Kidney (tissue), 14 donors: ENCODE measurements around the gene LARGE1. TPM values are rescaled to one million over a fixed set of nuclear protein-coding genes. Genes with fewer than 3 reads are reported as not detected.

Experiments used
- DNase-seq, 5 donors: peaks; one replicate each; pipeline ENCODE4 v3.0.0-alpha.2; 2013 to 2020
- FAIRE-seq: peaks from 2 replicates; lab custom pipeline; 2012; peaks lifted over from hg19 to GRCh38; lab: Jason Lieb, UNC
- H3K27ac ChIP-seq, 2 donors: one replicate each; pipeline ENCODE4 v1.7.0; 2013; ENCODE audit warnings: low read depth in 2 of 2, low read length in 2 of 2, inconsistent platforms in 1 of 2
- H3K27me3 ChIP-seq: one replicate; pipeline ENCODE4 v1.7.1; 2013; ENCODE audit warnings: low read length, inconsistent platforms; ENCODE audit not compliant: control insufficient read depth, insufficient read depth
- H3K36me3 ChIP-seq, 3 donors: one replicate each; pipeline versions ENCODE4 v1.7.0 to v1.7.1; 2013; ENCODE audit warnings: low read length in 3 of 3, control low read depth in 1 of 3, inconsistent platforms in 1 of 3; ENCODE audit not compliant: insufficient read depth in 3 of 3, control insufficient read depth in 2 of 3
- H3K4me1 ChIP-seq, 3 donors: one replicate each; pipeline versions ENCODE4 v1.7.0 to v1.7.1; 2013; ENCODE audit warnings: low read length in 3 of 3, inconsistent platforms in 1 of 3, low read depth in 1 of 3; ENCODE audit not compliant: control insufficient read depth in 2 of 3, insufficient read depth in 2 of 3
- H3K4me3 ChIP-seq, 3 donors: one replicate each; pipeline versions ENCODE4 v1.7.0 to v1.8.1; 2013; ENCODE audit warnings: low read length in 3 of 3, control low read depth in 1 of 3, inconsistent platforms in 1 of 3
- H3K9ac ChIP-seq, 3 donors: one replicate each; pipeline versions ENCODE4 v1.7.0 to v1.7.1; 2013; ENCODE audit warnings: low read length in 3 of 3, control low read depth in 1 of 3, inconsistent platforms in 1 of 3
- H3K9me3 ChIP-seq, 3 donors: one replicate each; pipeline versions ENCODE4 v1.7.0 to v1.7.1; 2013; ENCODE audit warnings: low read length in 3 of 3, control low read depth in 1 of 3, inconsistent platforms in 1 of 3; ENCODE audit not compliant: control insufficient read depth in 2 of 3, insufficient read depth in 1 of 3
- CTCF ChIP-seq: IDR thresholded peaks from 3 replicates; pipeline ENCODE4 v1.5.1; 2012; ENCODE audit warnings: mild to moderate bottlenecking, moderate library complexity, borderline replicate concordance; ENCODE audit not compliant: insufficient read depth; ENCODE audit errors: extremely low read depth
- intact Hi-C: fragments of 100-400 bp; cut with DNase I; formaldehyde crosslinking; loops from one replicate; pipeline ENCODE4 v1.11.1; 2022
- polyA plus RNA-seq: library from polyadenylated mRNA; stranded (reverse); fragments of 350-450 nt; fragmentation: Illumina TruSeq; extraction: RNeasy Lipid Tissue Mini Kit (QIAGEN cat#74804); gene quantifications from one replicate; pipeline ENCODE4 v1.2.3, GENCODE V29; 2014; ENCODE audit warnings: low read depth, low replicate concordance; ENCODE audit not compliant: insufficient read depth
- total RNA-seq: library from RNA; stranded (reverse); fragmentation: NEBNext Ultra II Directional; extraction: Animal tissue kit (Norgen Biotek cat#: 25700); gene quantifications from one replicate; pipeline ENCODE4 v1.2.1, GENCODE V29; 2021
- donor health status: control.
- donor health status: control.
- donor health status: control.
- donor health status: control.
- donor health status: control.
- donor health status: DM: yes; HTN: yes; CAD: no.
- donor health status: Normal renal cell carcinoma (clear cell type).

The LARGE1 gene
- total and polyA plus RNA-seq, 2 donors from 2014 or later: 5.0 to 22.9 TPM

DNA sequence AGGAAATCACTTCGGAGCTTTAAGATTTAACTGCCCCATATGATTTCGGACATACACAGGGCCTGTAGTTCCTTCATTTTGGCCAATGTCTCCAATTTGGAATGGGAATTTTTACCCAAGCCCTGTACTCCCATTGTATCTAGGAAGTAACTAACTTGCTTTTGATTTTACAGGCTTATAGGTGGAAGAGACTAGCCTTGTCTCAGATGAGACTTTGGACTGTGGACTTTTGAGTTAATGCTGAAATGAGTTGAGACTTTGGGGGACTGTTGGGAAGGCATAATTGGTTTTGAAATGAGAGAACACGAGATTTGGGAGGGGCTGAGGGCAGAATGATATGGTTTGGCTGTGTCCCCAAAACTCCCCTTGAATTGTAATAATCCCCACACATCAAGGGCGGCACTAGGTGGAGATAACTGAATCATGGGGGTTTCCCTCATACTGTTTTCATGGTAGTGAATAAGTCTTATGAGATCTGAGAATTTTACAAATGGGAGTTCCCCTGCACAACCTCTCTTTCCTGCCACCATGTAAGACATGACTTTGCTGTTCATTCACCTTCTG lies 130.5 kb downstream of the LARGE1 start:
- DNase-seq (no peak), FAIRE-seq (no peak)
- no peaks in the 10 kb centered on the region for H3K36me3 ChIP-seq
- H3K27me3 ChIP-seq: no peaks in the 10 kb centered on the region
- H3K27ac ChIP-seq: no peak overlapping the region
- no peak overlapping the region for H3K9ac ChIP-seq
- peaks cover 0 to 16% (median 0%) of the 10 kb centered on the region in 3 donors for H3K9me3 ChIP-seq
- intact Hi-C loops: no loop called here
- no peak for TF ChIP-seq CTCF
- H3K4me1 ChIP-seq: peaks cover 0 to 4% (median 0%) of the 10 kb centered on the region in 3 donors
- no peak overlapping the region for H3K4me3 ChIP-seq

GRCh38 chr22:33788927-33789326 lies 131.3 kb downstream of the LARGE1 start:
- H3K9me3 ChIP-seq: peaks cover 0 to 16% (median 0%) of the 10 kb centered on the region in 3 donors
- peaks cover 0 to 4% (median 0%) of the 10 kb centered on the region in 3 donors for H3K4me1 ChIP-seq
- TF ChIP-seq CTCF: no peak
- intact Hi-C loops: no loop called here
- no peak overlapping the region for H3K27ac ChIP-seq
- no peaks in the 10 kb centered on the region for H3K27me3 ChIP-seq
- no peak overlapping the region for H3K4me3 ChIP-seq
- no peak for DNase-seq
- no peaks in the 10 kb centered on the region for H3K36me3 ChIP-seq
- FAIRE-seq: no peak
- H3K9ac ChIP-seq: no peak overlapping the region

DNA sequence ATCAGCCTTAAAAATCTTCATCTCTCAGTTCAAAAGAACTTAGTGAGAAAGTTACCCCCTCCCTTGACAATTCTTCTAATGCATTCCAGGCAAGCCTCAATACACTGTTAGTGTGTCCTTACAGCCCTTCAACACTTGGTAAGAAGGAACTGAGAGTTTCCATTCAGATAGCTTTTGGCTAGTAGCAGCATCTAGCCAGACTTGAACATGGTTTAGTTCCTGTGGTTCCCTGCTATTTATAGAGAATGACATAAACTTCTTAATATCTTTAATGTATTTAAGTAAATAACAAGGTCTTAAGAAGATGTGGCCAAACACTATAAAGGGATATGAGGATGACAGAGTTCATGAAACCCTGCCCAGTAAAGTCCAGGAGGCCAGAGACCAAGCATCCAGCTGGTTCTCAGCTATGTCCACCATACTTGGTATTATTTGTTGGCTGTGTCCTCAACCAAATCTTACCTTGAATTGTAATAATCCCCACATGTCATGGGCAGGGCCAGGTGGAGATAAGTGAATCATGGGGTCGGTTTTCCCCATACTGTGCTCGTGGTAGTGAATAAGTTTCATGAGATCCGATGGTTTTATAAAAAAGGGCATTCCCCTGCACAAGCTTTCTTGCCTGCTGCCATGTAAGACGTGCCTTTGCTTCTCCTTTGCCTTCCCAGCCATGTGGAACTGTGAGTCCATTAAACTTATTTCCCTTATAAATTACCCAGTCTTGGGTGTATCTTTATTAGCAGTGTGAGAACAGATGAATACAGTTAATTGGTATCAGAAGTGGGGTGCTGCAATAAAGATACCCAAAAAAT lies 132.4 kb downstream of the LARGE1 start:
- Histone ChIP-seq H3K27me3 (no peaks in the 10 kb centered on the region), H3K9me3 (peaks cover 0 to 16% (median 0%) of the 10 kb centered on the region in 3 donors), H3K4me1 (peaks cover 0 to 2% (median 0%) of the 10 kb centered on the region in 3 donors), H3K27ac (no peak overlapping the region), H3K36me3 (no peaks in the 10 kb centered on the region), H3K4me3 (no peak overlapping the region), H3K9ac (no peak overlapping the region)
- TF ChIP-seq CTCF: no peak
- FAIRE-seq: no peak
- DNase-seq: no peak
- intact Hi-C loops: no loop called here
